A673 (cell line): ENCODE measurements around the gene RTN4RL1. TPM values are rescaled to one million over a fixed set of nuclear protein-coding genes. Genes with fewer than 3 reads are reported as not detected.

Experiments
- BruUV-seq: library from RNA; stranded (reverse); fragments of 400-500 nt; replicated peaks from 2 replicates; lab custom pipeline; 2021; lab: Mats Ljungman, UMichigan
- CTCF ChIA-PET: fragments of 300-600 bp; sonication (Branson Sonifier 250); formaldehyde crosslinking; loops from one replicate; lab custom pipeline; 2022; ENCODE audit warnings: antibody characterized with exemption; lab: Charles Lee
- POLR2A ChIA-PET: fragments of 300-600 bp; sonication (Branson Sonifier 250); formaldehyde crosslinking; loops from one replicate; lab custom pipeline; 2022; ENCODE audit warnings: antibody characterized with exemption; ENCODE audit not compliant: low non-redundant PET; lab: Charles Lee
- DNase-seq: peaks from one replicate; pipeline ENCODE4 v3.0.0-alpha.2; 2015; ENCODE audit warnings: low spot score
- H3K27ac ChIP-seq: fragments of 200-600 bp; sonication (generic); 2 replicates; pipeline ENCODE4 v1.5.1; 2016; ENCODE audit warnings: mixed run types, low read depth, mild to moderate bottlenecking, mixed read lengths, antibody characterized with exemption, low read length; ENCODE audit not compliant: poor library complexity, severe bottlenecking
- H3K27me3 ChIP-seq: fragments of 200-600 bp; sonication (generic); replicated peaks from 2 replicates; pipeline ENCODE4 v1.6.1; 2017; ENCODE audit warnings: mixed run types, low read depth, mild to moderate bottlenecking, mixed read lengths, antibody characterized with exemption, low read length; ENCODE audit not compliant: insufficient read depth, poor library complexity
- H3K36me3 ChIP-seq: fragments of 200-600 bp; sonication (generic); 2 replicates; pipeline ENCODE4 v1.6.1; 2016; ENCODE audit warnings: mixed run types, mild to moderate bottlenecking, mixed read lengths, antibody characterized with exemption, low read length; ENCODE audit not compliant: insufficient read depth, poor library complexity, severe bottlenecking
- H3K4me1 ChIP-seq: fragments of 200-600 bp; sonication (generic); 2 replicates; pipeline ENCODE4 v1.6.1; 2017; ENCODE audit warnings: mixed run types, mild to moderate bottlenecking, mixed read lengths, antibody characterized with exemption, low read length; ENCODE audit not compliant: insufficient read depth, poor library complexity, severe bottlenecking
- H3K4me3 ChIP-seq: fragments of 200-600 bp; sonication (generic); 2 replicates; pipeline ENCODE4 v1.5.1; 2016; ENCODE audit warnings: low read depth, mixed run types, mild to moderate bottlenecking, mixed read lengths, low read length; ENCODE audit not compliant: poor library complexity, severe bottlenecking
- H3K9me3 ChIP-seq: fragments of 200-600 bp; sonication (generic); 2 replicates; pipeline ENCODE4 v1.6.1; 2016; ENCODE audit warnings: mixed run types, low read depth, mild to moderate bottlenecking, mixed read lengths, antibody characterized with exemption, low read length; ENCODE audit not compliant: poor library complexity, severe bottlenecking
- CTCF ChIP-seq: fragments of 300-800, 200-600 bp; sonication (generic); conservative IDR thresholded peaks from 2 replicates; pipeline ENCODE4 v1.5.1; 2017; ENCODE audit warnings: low read depth, mild to moderate bottlenecking, antibody characterized with exemption, low read length, moderate library complexity, mixed read lengths
- EZH2 ChIP-seq: fragments of 200-600 bp; sonication (generic); IDR thresholded peaks from 2 replicates; pipeline ENCODE4 v1.6.1; 2017; ENCODE audit warnings: borderline replicate concordance, low read depth, mild to moderate bottlenecking, mixed read lengths, antibody characterized with exemption, low read length; ENCODE audit not compliant: poor library complexity, severe bottlenecking
- intact Hi-C: fragments of 100-400 bp; cut with micrococcal nuclease; formaldehyde crosslinking; loops from one replicate; pipeline ENCODE4 v1.10.0; 2022; ENCODE audit not compliant: unreplicated experiment
- total RNA-seq: library from RNA; stranded (reverse); gene quantifications from 2 replicates; pipeline ENCODE4 v1.2.3, GENCODE V29; 2021

The RTN4RL1 gene
- total RNA-seq, 1 experiment from 2014 or later: 0.80 TPM

DNA sequence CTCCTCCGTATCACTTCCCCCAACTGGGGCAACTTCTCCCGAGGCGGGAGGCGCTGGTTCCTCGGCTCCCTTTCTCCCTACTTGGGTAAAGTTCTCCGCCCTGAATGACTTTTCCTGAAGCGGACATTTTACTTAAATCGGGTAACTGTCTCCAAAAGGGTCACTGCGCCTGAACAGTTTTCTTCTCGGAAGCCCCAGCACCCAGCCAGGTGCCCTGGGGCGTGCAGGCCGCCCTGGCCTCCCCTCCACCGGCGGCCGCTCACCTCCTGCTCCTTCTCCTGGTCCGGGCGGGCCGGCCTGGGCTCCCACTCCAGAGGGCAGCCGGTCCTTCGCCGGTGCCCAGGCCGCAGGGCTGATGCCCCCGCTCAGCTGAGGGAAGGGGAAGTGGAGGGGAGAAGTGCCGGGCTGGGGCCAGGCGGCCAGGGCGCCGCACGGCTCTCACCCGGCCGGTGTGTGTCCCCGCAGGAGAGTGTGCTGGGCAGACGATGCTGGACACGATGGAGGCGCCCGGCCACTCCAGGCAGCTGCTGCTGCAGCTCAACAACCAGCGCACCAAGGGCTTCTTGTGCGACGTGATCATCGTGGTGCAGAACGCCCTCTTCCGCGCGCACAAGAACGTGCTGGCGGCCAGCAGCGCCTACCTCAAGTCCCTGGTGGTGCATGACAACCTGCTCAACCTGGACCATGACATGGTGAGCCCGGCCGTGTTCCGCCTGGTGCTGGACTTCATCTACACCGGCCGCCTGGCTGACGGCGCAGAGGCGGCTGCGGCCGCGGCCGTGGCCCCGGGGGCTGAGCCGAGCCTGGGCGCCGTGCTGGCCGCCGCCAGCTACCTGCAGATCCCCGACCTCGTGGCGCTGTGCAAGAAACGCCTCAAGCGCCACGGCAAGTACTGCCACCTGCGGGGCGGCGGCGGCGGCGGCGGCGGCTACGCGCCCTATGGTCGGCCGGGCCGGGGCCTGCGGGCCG lies 31.4 kb upstream of the RTN4RL1 start:
- Histone ChIP-seq H3K27me3 (no peaks in the 10 kb centered on the region), H3K27ac (no peak overlapping the region), H3K36me3 (no peaks in the 10 kb centered on the region), H3K9me3 (no peaks in the 10 kb centered on the region), H3K4me3 (no peak overlapping the region), H3K4me1 (peaks cover 12% of the 10 kb centered on the region)
- no peak for TF ChIP-seq EZH2
- TF ChIP-seq CTCF: no peak
- CTCF ChIA-PET: interaction anchor here (0.6 to 3.4 kb wide), 5 partner anchors 130 to 207 kb away, joined by 3 to 47 read pairs (median 6); no protein-coding TSS in a partner anchor
- no peak for DNase-seq
- BruUV-seq: no TSS peak
- intact Hi-C loops: no loop called here
- POLR2A ChIA-PET: no interaction called here

DNA sequence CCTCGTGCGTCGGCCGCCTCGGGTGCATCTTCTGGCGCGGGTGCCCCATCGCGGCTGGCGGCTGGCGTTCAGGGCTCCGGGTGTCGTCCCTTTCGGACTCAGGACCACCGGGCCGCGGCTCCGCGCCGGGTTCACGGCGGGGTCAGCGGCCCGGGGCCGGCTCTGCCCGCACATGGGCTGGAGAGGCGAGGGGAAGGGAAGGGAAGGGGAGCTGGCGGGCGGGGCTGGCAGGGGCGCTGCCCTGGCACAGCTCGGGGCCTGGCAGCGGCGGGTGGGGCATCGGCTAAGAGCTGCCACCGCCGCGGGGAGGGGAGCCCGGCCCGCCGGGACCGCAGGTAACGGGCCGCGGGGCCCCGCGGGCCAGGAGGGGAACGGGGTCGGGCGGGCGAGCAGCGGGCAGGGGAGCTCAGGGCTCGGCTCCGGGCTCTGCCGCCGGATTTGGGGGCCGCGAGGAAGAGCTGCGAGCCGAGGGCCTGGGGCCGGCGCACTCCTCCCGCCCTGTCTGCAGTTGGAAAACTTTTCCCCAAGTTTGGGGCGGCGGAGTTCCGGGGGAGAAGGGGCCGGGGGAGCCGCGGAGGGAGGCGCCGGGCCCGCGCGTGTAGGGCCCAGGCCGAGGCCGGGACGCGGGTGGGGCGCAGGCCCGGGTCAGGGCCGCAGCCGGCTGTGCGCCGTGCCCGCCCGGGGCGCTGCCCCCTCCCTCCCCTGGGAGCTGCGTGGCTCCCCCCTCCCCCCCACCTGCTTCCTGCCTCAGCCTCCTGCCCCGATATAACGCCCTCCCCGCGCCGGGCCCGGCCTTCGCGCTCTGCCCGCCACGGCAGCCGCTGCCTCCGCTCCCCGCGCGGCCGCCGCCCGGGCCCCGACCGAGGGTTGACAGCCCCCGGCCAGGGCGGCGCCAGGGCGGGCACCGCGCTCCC lies 30.4 kb upstream of the RTN4RL1 start:
- BruUV-seq: no TSS peak
- ChIA-PET CTCF (interaction anchor here (0.9 to 3.4 kb wide), 3 partner anchors 149 to 190 kb away, joined by 3 to 47 read pairs (median 13); no protein-coding TSS in a partner anchor), POLR2A (no interaction called here)
- H3K27ac ChIP-seq: no peak overlapping the region
- H3K4me1 ChIP-seq: peaks cover 17% of the 10 kb centered on the region
- no peak for TF ChIP-seq CTCF
- H3K9me3 ChIP-seq: no peaks in the 10 kb centered on the region
- H3K36me3 ChIP-seq: no peaks in the 10 kb centered on the region
- DNase-seq: no peak
- no peaks in the 10 kb centered on the region for H3K27me3 ChIP-seq
- peak overlapping the region; percentile 58 for H3K4me3 ChIP-seq
- intact Hi-C loops: no loop called here

DNA sequence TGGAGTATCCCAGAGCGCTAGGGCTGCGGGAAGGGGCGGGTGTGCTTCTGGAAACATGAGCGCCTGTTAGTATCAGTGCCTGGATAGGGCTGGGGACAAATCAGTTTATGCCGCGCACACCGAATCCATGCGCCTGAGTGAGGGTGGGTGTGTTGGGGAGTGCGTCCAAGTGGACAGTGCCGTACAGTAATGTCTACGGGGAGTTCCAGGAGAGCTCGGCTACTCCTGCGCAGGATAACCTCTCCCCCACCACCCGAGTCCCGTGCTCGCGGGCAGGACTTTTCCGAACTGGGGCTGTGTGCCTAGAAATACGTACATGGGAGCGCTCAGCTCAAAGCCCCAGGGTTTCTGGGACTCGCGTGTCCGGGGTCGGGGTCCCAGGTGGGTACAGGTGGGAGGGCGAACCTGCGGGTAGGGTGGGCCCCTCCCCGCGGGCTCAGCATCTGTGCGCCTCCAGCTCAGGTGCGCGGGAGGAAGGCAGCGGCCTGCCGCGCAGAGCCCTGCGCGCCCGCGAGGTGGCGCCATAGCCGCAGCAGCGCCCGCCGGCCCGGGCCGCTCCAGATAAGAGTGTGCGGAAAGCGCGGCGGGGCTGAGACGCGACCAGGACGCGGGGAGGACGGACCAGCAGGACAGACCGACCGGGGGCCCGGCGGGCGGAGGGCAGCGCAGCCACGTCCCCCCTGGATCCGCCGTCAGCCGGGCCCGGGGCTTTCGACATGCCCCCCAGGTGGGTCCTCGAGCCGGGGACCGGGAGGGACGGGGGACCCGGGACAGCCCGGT lies 29.6 kb upstream of the RTN4RL1 start, which contains the start of gene HIC1:
HIC1 (plus strand) TSS at position 592 of the 780 bp plus-strand sequence. CDS start 1,588 bp downstream, outside the sequence.
- H3K9me3 ChIP-seq: no peaks in the 10 kb centered on the region
- POLR2A ChIA-PET: no interaction called here

More for the DNA sequence above, 29.6 kb upstream of the RTN4RL1 start, which contains the start of gene HIC1:
- TF ChIP-seq CTCF: peak; percentile 69
- no peak for TF ChIP-seq EZH2
- BruUV-seq: no TSS peak
- intact Hi-C loops: loop anchor here (1.0 kb wide), 1 partner anchor 190 kb away; no protein-coding TSS in a partner anchor
- peak; percentile 81 for DNase-seq
- no peaks in the 10 kb centered on the region for H3K27me3 ChIP-seq
- no peak within 1 kb of the TSS for H3K27ac ChIP-seq
- peaks cover 17% of the 10 kb centered on the region for H3K4me1 ChIP-seq
- H3K4me3 ChIP-seq: peak within 1 kb of the TSS; percentile 58
- no peaks in the 10 kb centered on the region for H3K36me3 ChIP-seq
- CTCF ChIA-PET: interaction anchor here (0.5 to 3.4 kb wide), 11 partner anchors 9 to 249 kb away, joined by 3 to 47 read pairs (median 4); partner anchors contain the start of genes SMG6 and SRR
